ENCODE data around the gene PSTPIP1. TPM values are rescaled to one million over a fixed set of nuclear protein-coding genes. Genes with fewer than 3 reads are reported as not detected.

Gene PSTPIP1
- total RNA-seq, 3 donors from 2014 or later (not counting 1 experiment from before 2014, with no cell fraction given), result 218 to 316 (median 228) TPM

DNA sequence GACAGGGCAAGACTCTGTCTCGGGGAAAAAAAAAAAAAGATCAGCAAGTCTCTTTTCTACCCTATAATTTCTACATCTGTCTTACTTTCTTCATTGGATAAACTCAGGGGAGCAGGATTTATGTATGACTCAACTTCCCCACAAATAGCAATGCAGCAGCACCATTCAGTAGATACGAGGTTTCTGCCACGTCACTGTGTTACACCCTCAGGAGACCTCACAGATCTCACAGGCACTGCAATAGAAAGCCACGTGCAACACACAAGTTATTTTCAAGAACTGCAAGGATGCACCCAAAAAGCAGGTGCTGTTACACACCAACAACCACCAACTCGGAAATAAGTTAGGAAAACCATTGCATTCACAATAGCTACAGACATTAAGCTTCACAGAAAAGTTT, 45.7 kb downstream of the PSTPIP1 start:
- DNase-seq, result no peak
- TF ChIP-seq, protein P1, sequence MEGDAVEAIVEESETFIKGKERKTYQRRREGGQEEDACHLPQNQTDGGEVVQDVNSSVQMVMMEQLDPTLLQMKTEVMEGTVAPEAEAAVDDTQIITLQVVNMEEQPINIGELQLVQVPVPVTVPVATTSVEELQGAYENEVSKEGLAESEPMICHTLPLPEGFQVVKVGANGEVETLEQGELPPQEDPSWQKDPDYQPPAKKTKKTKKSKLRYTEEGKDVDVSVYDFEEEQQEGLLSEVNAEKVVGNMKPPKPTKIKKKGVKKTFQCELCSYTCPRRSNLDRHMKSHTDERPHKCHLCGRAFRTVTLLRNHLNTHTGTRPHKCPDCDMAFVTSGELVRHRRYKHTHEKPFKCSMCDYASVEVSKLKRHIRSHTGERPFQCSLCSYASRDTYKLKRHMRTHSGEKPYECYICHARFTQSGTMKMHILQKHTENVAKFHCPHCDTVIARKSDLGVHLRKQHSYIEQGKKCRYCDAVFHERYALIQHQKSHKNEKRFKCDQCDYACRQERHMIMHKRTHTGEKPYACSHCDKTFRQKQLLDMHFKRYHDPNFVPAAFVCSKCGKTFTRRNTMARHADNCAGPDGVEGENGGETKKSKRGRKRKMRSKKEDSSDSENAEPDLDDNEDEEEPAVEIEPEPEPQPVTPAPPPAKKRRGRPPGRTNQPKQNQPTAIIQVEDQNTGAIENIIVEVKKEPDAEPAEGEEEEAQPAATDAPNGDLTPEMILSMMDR (IDR thresholded peaks at IDR 0.05), result no peak
- Mint-ChIP-seq H3K27ac (peak overlapping the region; percentile 86 to 97), H3K9me3 (no peaks in the 10 kb centered on the region), H3K36me3 (peaks cover 4% of the 10 kb centered on the region), H3K4me1 (peaks cover 34 to 65% of the 10 kb centered on the region in 2 donors), H3K27me3 (ENCODE audit: low read depth in 2 of 2) (no peaks in the 10 kb centered on the region), H3K4me3 (peak overlapping the region; percentile 66)
- Histone ChIP-seq H3K4me1 (ENCODE audit: control insufficient read depth, insufficient read depth, low read length) (peaks cover 5% of the 10 kb centered on the region), H3K9me3 (ENCODE audit: control insufficient read depth, insufficient read depth, low read length) (peaks cover 23% of the 10 kb centered on the region), H3K4me3 (ENCODE audit: low read length) (no peak overlapping the region), H3K36me3 (ENCODE audit: control insufficient read depth, insufficient read depth, low read length) (peaks cover 39% of the 10 kb centered on the region), H3K27me3 (ENCODE audit: control insufficient read depth, insufficient read depth, low read length) (no peaks in the 10 kb centered on the region), H3K27ac (ENCODE audit: low read length) (no peak overlapping the region)
- intact Hi-C loops (cut with micrococcal nuclease), result loop anchor here (2.0 kb wide), 1 partner anchor 30 kb away; the partner anchor contains the start of gene TSPAN3
- 62% methylated on average over 5 of the region's 5 CpGs for WGBS (ENCODE audit: insufficient coverage)
- ATAC-seq, result peak in 2 of 3 donors; percentile 27 to 51

DNA sequence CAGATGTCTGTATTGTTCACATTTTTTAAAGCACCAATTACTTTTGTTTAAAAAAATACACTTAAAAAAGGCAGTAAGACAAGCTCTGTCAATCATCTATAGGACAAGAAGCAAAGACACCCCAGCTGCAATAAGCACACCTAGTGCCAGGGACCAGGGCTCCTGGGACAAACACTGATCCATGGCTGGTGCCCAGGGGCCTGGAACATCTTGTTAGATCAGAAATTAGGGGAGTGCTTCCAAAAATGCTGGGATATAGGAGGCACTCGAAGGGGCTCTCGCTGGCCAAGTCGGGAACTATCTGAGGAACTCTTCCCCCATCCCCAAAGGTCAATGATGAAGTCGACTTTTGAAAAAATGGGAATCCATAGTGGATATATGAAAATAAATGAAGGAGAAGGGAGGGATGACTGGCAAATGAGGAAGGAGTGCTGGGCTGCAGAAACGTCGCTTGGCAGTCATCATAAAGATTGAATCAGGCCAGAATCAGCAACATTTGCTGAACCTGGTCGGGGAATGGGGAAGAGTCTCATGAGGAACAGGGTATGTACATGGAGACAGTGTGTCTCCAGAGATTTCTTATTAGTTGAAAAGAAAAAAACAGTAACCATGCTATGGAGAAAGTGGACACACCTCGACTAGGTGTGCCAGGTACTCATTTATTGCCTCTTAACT, 47.5 kb downstream of the PSTPIP1 start:
- no peak overlapping the region for H3K27ac ChIP-seq (ENCODE audit: low read length)
- Mint-ChIP-seq H3K27ac (peak overlapping the region; percentile 86 to 97), H3K36me3 (peaks cover 4% of the 10 kb centered on the region), H3K9me3 (no peaks in the 10 kb centered on the region), H3K4me1 (peaks cover 36 to 53% of the 10 kb centered on the region in 2 donors), H3K27me3 (ENCODE audit: low read depth in 2 of 2) (no peaks in the 10 kb centered on the region), H3K4me3 (no peak overlapping the region)
- intact Hi-C loops (cut with micrococcal nuclease), result no loop called here
- DNase-seq (no peak), ATAC-seq (no peak)
- H3K4me1 ChIP-seq (ENCODE audit: control insufficient read depth, insufficient read depth, low read length), result no peaks in the 10 kb centered on the region
- no peaks in the 10 kb centered on the region for H3K27me3 ChIP-seq (ENCODE audit: control insufficient read depth, insufficient read depth, low read length)
- TF ChIP-seq, protein P1 (IDR thresholded peaks at IDR 0.05), result no peak
- peaks cover 39% of the 10 kb centered on the region for H3K36me3 ChIP-seq (ENCODE audit: control insufficient read depth, insufficient read depth, low read length)
- H3K4me3 ChIP-seq (ENCODE audit: low read length), result no peak overlapping the region
- WGBS (ENCODE audit: insufficient coverage), result 95% methylated on average over 5 of the region's 8 CpGs
- peaks cover 23% of the 10 kb centered on the region for H3K9me3 ChIP-seq (ENCODE audit: control insufficient read depth, insufficient read depth, low read length)

DNA sequence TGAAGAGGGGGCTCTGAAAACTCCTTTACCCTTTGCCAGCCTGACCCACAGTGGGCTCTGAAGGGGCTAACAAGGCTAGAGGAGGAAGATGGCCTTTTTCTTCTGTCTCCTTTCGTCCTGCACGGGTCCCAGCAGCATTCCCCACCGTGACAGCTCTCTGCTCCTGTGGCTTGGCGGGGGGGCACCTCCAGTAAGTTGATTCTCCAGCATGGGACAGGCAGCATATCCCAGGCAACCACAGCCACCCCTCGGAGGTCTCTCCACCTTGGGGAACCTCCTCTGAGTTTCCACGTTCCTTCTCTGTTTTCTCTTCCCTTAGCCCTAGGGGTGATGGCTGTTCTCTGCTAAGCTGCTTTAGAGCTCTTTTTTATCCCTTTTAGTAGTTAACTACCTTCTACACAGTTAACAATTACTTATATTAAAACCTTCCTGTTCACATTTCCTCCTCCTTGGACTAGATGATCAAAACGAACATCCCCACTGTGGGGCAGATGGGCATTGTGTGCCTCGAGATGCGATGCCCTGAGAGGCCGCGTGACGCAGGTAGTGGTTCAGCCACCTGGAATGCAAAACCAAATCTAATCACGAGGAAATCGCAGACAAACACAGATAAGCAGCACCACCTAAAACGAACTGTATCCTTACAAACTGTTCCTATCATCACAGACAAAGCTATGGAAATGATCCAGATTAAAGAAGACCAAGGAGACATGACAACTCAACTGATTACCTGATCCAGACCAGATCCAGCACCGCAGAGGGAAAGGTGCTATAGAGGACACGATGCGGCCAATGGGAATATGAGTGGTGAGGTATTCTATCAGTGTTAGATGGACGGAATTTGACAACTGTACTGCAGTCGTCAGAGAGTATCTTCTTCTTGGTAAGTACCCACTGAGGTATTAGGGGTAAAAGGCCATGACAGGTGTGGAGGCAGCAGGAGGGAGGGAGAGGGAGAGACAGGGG, 48.3 kb downstream of the PSTPIP1 start:
- Histone ChIP-seq H3K9me3 (ENCODE audit: control insufficient read depth, insufficient read depth, low read length) (peaks cover 23% of the 10 kb centered on the region), H3K4me3 (ENCODE audit: low read length) (no peak overlapping the region), H3K4me1 (ENCODE audit: control insufficient read depth, insufficient read depth, low read length) (no peaks in the 10 kb centered on the region), H3K27ac (ENCODE audit: low read length) (no peak overlapping the region), H3K27me3 (ENCODE audit: control insufficient read depth, insufficient read depth, low read length) (no peaks in the 10 kb centered on the region), H3K36me3 (ENCODE audit: control insufficient read depth, insufficient read depth, low read length) (peaks cover 38% of the 10 kb centered on the region)
- Mint-ChIP-seq H3K9me3 (no peaks in the 10 kb centered on the region), H3K27ac (peak overlapping the region; percentile 86 to 97), H3K27me3 (ENCODE audit: low read depth in 2 of 2) (no peaks in the 10 kb centered on the region), H3K4me1 (peaks cover 36 to 45% of the 10 kb centered on the region in 2 donors), H3K4me3 (no peak overlapping the region), H3K36me3 (peaks cover 4% of the 10 kb centered on the region)
- WGBS (ENCODE audit: insufficient coverage), result 91% methylated on average over 20 of the region's 20 CpGs
- TF ChIP-seq, protein P1 (IDR thresholded peaks at IDR 0.05), result no peak
- intact Hi-C loops (cut with micrococcal nuclease), result no loop called here
- no peak for DNase-seq
- no peak for ATAC-seq
